Activated T-cell treated with anti-CD3 and anti-CD28 coated beads for 1 hour (primary cell): ENCODE measurements around the gene MRPL58.

ENCODE experiments used
- DNase-seq: peaks from one replicate; pipeline ENCODE4 v3.0.0-alpha.2; 2020; ENCODE audit warnings: low read depth

Gene MRPL58

GRCh38 chr17:75047398-75048098 is 35.1 kb downstream of the MRPL58 start:
- no peak for DNase-seq

GRCh38 chr17:75048249-75048878 is 35.9 kb downstream of the MRPL58 start:
- no peak for DNase-seq

DNA sequence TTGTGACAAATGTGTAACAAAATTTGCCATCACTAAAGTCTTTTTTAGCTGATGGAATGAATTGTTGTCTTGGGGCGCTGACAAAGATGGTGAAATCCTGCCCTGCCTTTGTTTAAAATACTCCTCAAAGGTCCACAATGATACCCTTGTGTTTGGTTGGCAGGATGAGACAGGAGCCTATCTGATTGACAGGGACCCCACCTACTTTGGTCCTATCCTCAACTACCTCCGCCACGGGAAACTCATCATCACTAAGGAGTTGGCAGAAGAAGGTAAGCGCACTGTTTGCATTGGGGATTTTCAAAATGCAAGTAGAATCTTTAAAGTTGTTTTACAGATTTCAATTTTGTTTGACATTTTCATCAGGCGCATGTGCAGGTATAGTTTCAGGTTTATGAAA is 36.6 kb downstream of the MRPL58 start:
- DNase-seq = no peak

- no peak for DNase-seq
Measured at GRCh38 chr17:75049706-75050105, 37.2 kb downstream of the MRPL58 start.

DNA sequence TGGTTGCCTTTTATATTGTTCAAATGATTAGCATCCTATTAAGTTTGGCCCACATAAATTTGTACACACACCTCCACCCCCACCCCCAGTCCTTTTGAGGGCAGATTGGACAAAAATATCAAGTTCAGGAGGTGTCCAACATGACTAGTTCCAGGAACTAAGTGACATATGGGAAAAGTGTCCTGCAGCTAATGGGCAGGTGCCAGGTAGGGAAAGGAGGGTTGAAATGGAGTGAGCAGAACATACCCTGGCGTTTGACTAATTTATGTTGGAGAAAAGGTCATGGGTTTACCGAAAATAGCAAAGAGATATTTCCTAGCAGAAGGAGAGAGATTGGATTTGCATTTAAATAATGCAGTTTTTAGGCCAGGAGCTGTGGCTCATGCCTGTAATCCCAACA is 39.5 kb downstream of the MRPL58 start:
- DNase-seq = no peak

- no peak for DNase-seq
Measured at GRCh38 chr17:75059369-75060345, 47.2 kb downstream of the MRPL58 start.

DNA sequence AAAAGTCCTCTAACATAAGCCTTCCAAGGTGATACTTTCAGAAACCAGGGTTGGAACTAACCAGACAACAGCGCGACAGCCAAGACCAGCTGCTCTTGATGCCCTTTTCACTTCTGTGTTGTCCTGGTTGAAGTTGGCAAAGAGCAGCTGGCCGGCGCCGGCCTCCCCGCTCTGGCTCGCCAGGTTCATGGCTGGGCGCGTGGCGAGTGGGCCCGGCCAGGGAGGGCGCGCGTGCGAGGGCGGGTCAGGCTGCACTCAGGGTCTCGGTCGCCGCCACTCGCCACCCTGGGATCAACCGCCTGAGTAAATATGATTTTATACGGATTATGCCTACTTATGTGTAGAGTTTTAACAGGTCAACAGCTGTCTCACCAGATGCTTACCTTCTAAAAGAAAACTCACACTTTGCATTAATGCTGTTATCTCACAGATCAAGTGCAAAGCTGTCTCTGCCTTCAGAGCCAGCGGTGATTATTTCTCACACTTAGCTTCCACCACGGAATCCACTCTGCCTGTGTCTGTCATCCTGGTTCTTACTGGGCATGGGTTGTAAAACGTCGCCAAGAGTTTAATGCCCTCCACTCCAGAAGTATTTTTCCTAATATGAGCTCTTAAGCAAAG is 48.1 kb downstream of the MRPL58 start:
- DNase-seq = no peak

DNA sequence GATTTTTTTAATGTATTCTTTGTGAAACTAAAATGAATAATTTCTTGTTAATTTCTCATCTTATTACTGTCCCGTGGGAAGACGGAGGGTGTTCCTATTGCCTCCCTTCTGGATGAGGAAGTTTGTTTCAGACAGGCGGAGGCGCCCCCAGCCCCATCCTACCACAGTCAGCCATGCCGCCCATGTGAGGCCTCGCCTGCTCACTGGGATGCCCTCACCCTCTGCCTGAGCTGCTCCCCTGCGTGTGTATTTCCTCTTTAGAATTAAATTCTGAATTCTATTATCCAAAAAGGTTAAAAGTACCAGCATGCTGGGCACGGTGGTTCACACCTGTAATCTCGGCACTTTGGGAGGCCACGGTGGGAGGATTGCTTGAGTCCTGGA is 48.6 kb downstream of the MRPL58 start:
- no peak for DNase-seq

GRCh38 chr17:75061618-75062017 is 49.1 kb downstream of the MRPL58 start:
- DNase-seq = no peak

- DNase-seq = no peak
Measured at GRCh38 chr17:75063201-75063600, 50.7 kb downstream of the MRPL58 start.

GRCh38 chr17:75063626-75064025 is 51.2 kb downstream of the MRPL58 start:
- DNase-seq = no peak

GRCh38 chr17:75064040-75064439 is 51.6 kb downstream of the MRPL58 start:
- no peak for DNase-seq

DNA sequence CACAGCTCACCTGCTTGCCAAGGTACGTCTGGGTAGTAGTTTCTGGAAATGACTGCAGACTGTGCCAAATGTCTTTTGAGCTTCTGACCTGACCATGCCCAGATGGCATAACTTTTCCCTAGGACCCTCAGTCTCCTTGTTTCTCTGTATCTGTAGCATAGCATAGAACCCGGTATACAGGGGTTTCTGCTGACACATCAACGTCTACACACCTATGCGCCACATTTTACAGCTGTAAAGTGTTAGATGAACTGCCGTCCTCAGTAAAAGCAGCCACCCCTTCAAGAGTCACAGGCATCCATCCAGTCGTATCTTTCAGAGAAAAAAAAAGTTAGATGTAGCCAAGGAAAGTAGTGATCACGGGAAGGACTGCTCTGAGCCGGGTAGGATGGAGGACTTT is 52.0 kb downstream of the MRPL58 start:
- DNase-seq = no peak

GRCh38 chr17:75064867-75065561 is 52.5 kb downstream of the MRPL58 start:
- DNase-seq = no peak

DNA sequence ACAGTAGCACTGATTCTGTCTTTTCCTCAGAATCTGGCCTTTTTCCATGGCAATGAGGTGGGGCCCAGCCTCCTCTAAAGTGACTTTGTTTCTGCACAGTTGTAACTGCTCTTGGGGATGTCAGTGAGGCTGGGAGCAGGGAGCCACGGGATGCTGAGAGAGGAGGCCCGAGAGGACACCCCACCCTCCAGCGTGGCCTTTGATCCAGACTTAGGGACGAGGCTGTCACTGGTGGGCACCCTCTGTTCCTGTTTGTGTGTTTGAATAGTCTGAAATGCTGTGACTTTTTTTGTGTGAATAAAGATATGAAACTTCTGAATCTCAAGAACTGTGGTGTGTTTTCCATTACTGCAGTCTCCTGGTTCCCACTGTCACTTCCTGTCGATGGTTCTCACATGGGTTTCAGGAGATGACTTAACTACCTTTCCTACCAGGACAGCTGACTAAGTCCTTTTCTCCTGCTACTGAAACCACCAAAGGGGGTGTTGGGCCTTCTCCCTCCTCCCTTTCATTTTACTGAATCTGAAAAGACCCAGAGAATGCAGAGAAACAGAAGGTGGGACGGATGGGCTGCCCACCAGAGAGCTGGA is 53.2 kb downstream of the MRPL58 start:
- no peak for DNase-seq

GRCh38 chr17:75067856-75068255 is 55.4 kb downstream of the MRPL58 start:
- DNase-seq = no peak

GRCh38 chr17:75068750-75069149 is 56.3 kb downstream of the MRPL58 start:
- DNase-seq = no peak

DNA sequence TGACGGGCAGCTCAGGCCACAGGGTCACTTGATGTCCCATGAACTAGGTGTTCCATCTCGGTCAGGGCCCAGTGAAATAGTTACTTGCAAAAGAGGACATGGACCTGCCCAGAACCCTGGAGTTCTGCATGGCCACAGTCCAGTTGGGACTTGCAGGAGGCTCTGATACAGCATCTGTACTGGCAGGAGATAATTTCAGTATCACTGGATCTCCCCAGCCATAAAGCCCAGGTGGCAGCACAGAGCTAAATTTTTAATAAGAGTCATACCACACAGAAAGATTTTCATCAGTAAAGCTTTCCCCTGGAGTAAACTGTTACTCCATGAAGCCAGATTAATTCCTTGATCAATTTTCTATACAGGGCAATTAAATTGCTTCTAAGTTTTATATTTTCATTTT is 57.3 kb downstream of the MRPL58 start:
- DNase-seq = no peak
